ENCODE results near the gene NADSYN1.

DNA sequence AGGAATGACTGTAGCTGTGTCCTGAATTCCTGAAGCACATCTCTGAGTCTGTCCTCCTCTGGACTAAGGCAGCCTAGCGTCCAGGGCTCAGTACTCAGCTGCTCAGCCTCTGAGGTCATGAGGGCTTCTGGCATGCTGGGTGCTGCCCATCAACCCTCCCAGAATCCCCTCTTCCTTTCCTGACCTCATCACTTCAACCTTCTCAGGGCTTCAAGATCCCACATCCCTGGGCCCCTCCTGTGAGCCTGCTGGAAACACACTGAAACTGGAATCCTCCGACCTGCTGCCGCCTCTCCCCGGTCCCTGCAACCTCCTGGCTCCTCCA is 85.6 kb downstream of the NADSYN1 start:
- TF ChIP-seq, protein P1, sequence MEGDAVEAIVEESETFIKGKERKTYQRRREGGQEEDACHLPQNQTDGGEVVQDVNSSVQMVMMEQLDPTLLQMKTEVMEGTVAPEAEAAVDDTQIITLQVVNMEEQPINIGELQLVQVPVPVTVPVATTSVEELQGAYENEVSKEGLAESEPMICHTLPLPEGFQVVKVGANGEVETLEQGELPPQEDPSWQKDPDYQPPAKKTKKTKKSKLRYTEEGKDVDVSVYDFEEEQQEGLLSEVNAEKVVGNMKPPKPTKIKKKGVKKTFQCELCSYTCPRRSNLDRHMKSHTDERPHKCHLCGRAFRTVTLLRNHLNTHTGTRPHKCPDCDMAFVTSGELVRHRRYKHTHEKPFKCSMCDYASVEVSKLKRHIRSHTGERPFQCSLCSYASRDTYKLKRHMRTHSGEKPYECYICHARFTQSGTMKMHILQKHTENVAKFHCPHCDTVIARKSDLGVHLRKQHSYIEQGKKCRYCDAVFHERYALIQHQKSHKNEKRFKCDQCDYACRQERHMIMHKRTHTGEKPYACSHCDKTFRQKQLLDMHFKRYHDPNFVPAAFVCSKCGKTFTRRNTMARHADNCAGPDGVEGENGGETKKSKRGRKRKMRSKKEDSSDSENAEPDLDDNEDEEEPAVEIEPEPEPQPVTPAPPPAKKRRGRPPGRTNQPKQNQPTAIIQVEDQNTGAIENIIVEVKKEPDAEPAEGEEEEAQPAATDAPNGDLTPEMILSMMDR (conservative IDR thresholded peaks at IDR 0.05 in 1 of 2, IDR thresholded peaks at IDR 0.05 in 1 of 2; ENCODE audit: extremely low read depth in 1 of 2, insufficient read depth in 1 of 2, low read depth in 1 of 2, low read length in 2 of 2) = no peak
- no peak for TF ChIP-seq EZH2 (IDR thresholded peaks at IDR 0.05; ENCODE audit: borderline replicate concordance, low read length)

All from mammary epithelial cell (primary cell).